Pancreas (tissue), 10 donors: ENCODE results near the gene ZDHHC7. TPM values are rescaled to one million over a fixed set of nuclear protein-coding genes. Genes with fewer than 3 reads are reported as not detected.

Source experiments
- ATAC-seq, 4 donors: fragments of 200-7000 bp; cut with Tn5 transposase; one replicate each; pipeline versions ENCODE4 v1.8.0 to v1.9.1; 2020; ENCODE audit warnings: mild to moderate bottlenecking in 4 of 4, moderate library complexity in 4 of 4
- DNase-seq, 6 donors: peaks; one replicate each; pipeline ENCODE4 v3.0.0-alpha.2; 2020
- FAIRE-seq: peaks from 2 replicates; lab custom pipeline; 2012; peaks lifted over from hg19 to GRCh38; lab: Jason Lieb, UNC
- H3K27ac ChIP-seq, 4 donors: fragments of 200-600 bp; sonication (generic); 1 replicate in 3 of 4; 2 replicates in 1 of 4; pipeline versions ENCODE4 v1.5.0 to v1.8.0; 2020
- H3K27me3 ChIP-seq, 4 donors: fragments of 200-600 bp; one replicate each; pipeline ENCODE4 v1.8.0; 2021
- H3K36me3 ChIP-seq, 3 donors: fragments of 200-600 bp; sonication (generic) in 1 of 3; one replicate each; pipeline versions ENCODE4 v1.5.0 to v1.8.0; 2020 to 2021
- H3K4me1 ChIP-seq, 3 donors: fragments of 200-600 bp; one replicate each; pipeline ENCODE4 v1.8.0; 2021
- H3K4me3 ChIP-seq, 4 donors: fragments of 200-600 bp; sonication (generic) in 2 of 4; one replicate each; pipeline versions ENCODE4 v1.5.0 to v1.8.0; 2020 to 2021
- H3K9me3 ChIP-seq, 4 donors: fragments of 200-600 bp; one replicate each; pipeline ENCODE4 v1.8.0; 2021
- CTCF ChIP-seq, 4 donors: fragments of 200-600 bp; sonication (generic) in 3 of 4; IDR thresholded peaks; one replicate each; pipeline versions ENCODE4 v1.5.0 to v1.8.0; 2021; ENCODE audit warnings: antibody characterized with exemption in 4 of 4
- WGBS, 2 donors: extraction: QIAGEN DNeasy Blood & Tissue Kit; methylation state at CpG; one replicate each; pipeline ENCODE4 v1.1.7; 2013; 5-methylcytosine and 5-hydroxymethylcytosine counted together
- intact Hi-C, 3 donors: fragments of 100-400 bp; cut with DNase I; formaldehyde crosslinking; loops; one replicate each; pipeline versions ENCODE4 v1.11.1 to v1.14.2; 2022
- polyA plus RNA-seq, 2 donors: library from polyadenylated mRNA; stranded (reverse); fragments of 200-250 nt; gene quantifications; one replicate each; pipeline ENCODE4 v1.2.3, GENCODE V29; 2013
- total RNA-seq, 6 donors: library from RNA; stranded (reverse); fragmentation: NEBNext Ultra II Directional in 4 of 6; extraction: Animal tissue kit (Norgen Biotek cat#: 25700) in 4 of 6; gene quantifications; one replicate each; pipeline versions ENCODE4 v1.2.1 to v1.2.4, GENCODE V29; 2021 to 2023
- donor health status: healthy with polysubstance abuse.
- donor health status: DM: no; HTN: no; CAD: no; lungs with moderate emphysema.
- donor health status: DM: no; HTN: no; CAD: no.
- donor health status: control.
- donor health status: control.
- donor health status: Bipolar disorder and iron deficiency.
- donor health status: DM: yes; HTN: yes; CAD: no.
- donor health status: DM: no; HTN: no; CAD: no.
- donor health status: DM: no; HTN: no; CAD: no.
- donor health status: DM: yes; HTN: yes; CAD: no.

The ZDHHC7 gene
- total and polyA plus RNA-seq, 8 donors = 10.7 to 28.8 (median 17.9) TPM

- ATAC-seq = peak in 2 of 4 donors; percentile 11 to 17
- intact Hi-C loops = loop anchor here in 2 of 3 donors (5.0 kb wide), 2 partner anchors 34 to 39 kb away; no protein-coding TSS in a partner anchor
- no peak for FAIRE-seq
- Histone ChIP-seq H3K9me3 (no peaks in the 10 kb centered on the region), H3K27me3 (no peaks in the 10 kb centered on the region), H3K4me1 (peaks cover 0 to under 1% (median 0%) of the 10 kb centered on the region in 3 donors), H3K36me3 (no peaks in the 10 kb centered on the region), H3K4me3 (no peak overlapping the region), H3K27ac (no peak overlapping the region)
- peak in 2 of 6 donors; percentile 21 to 77 for DNase-seq
- 66 to 74% methylated on average over 34 of the region's 34 CpGs for WGBS, 2 donors
- no peak for TF ChIP-seq CTCF (IDR thresholded peaks at IDR 0.05)
Observed at GRCh38 chr16:84927621-84928591, 83.4 kb downstream of the ZDHHC7 start.

- DNase-seq (no peak), FAIRE-seq (no peak), ATAC-seq (no peak)
- intact Hi-C loops = loop anchor here in 2 of 3 donors (5.0 kb wide), 2 partner anchors 36 to 41 kb away; no protein-coding TSS in a partner anchor
- Histone ChIP-seq H3K36me3 (no peaks in the 10 kb centered on the region), H3K4me3 (no peak overlapping the region), H3K4me1 (no peaks in the 10 kb centered on the region), H3K9me3 (no peaks in the 10 kb centered on the region), H3K27ac (no peak overlapping the region), H3K27me3 (no peaks in the 10 kb centered on the region)
- 47 to 83% methylated on average over 7 of the region's 7 CpGs for WGBS, 2 donors
- TF ChIP-seq CTCF (IDR thresholded peaks at IDR 0.05) = no peak
Observed at GRCh38 chr16:84926462-84926861, 84.9 kb downstream of the ZDHHC7 start.

- H3K4me1 ChIP-seq = no peaks in the 10 kb centered on the region
- H3K27me3 ChIP-seq = no peaks in the 10 kb centered on the region
- ATAC-seq (no peak), FAIRE-seq (no peak), DNase-seq (no peak)
- WGBS, 2 donors = 87 to 91% methylated on average over 19 of the region's 19 CpGs
- no peak overlapping the region for H3K4me3 ChIP-seq
- intact Hi-C loops = loop anchor here in 2 of 3 donors (5.0 kb wide), 2 partner anchors 36 to 41 kb away; no protein-coding TSS in a partner anchor
- no peak overlapping the region for H3K27ac ChIP-seq
- H3K36me3 ChIP-seq = no peaks in the 10 kb centered on the region
- H3K9me3 ChIP-seq = no peaks in the 10 kb centered on the region
- no peak for TF ChIP-seq CTCF (IDR thresholded peaks at IDR 0.05)
Observed at GRCh38 chr16:84925773-84926372, 85.5 kb downstream of the ZDHHC7 start.

GRCh38 chr16:84925092-84925772, 86.1 kb downstream of the ZDHHC7 start:
- H3K27ac ChIP-seq = no peak overlapping the region
- H3K36me3 ChIP-seq = no peaks in the 10 kb centered on the region
- WGBS, 2 donors = 46 to 49% methylated on average over 11 of the region's 11 CpGs
- peak; percentile 77 to 91 (median 84) for TF ChIP-seq CTCF (IDR thresholded peaks at IDR 0.05)
- H3K4me3 ChIP-seq = no peak overlapping the region
- no peaks in the 10 kb centered on the region for H3K9me3 ChIP-seq
- ATAC-seq (peak in 3 of 4 donors; percentile 69 to 79 (median 71)), FAIRE-seq (no peak), DNase-seq (peak; percentile 40 to 95 (median 75))
- intact Hi-C loops = loop anchor here in 2 of 3 donors (5.0 kb wide), 2 partner anchors 37 to 42 kb away; no protein-coding TSS in a partner anchor
- no peaks in the 10 kb centered on the region for H3K27me3 ChIP-seq
- no peaks in the 10 kb centered on the region for H3K4me1 ChIP-seq
